ENCODE results near the gene ADPRH. TPM values are rescaled to one million over a fixed set of nuclear protein-coding genes. Genes with fewer than 3 reads are reported as not detected.

Gene ADPRH
- total and polyA plus RNA-seq, 2 of the 4 experiments (the other 2 are of a cell fraction) = under 0.01 to 0.12 TPM

DNA sequence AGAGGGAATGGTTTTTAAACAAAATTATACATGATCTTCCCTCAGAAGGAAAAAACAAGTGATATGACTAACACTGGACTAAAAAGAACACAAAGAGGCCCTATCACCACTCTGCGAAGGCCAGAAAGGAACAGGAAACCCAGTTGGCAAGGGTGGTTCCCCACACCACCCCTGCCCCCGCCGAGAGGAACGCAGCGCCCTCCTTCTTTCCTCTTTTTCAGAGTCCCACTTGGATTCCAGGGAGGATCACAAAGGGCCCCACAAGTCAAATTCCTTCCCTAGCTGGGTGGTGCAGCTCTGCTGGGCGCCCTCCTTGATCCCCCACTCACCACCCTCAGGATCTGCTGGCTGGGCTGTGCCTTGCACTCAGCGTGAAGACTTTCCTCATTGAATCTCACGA is 48.2 kb downstream of the ADPRH start:
- Histone ChIP-seq H2BK15ac (ENCODE audit: low read depth, low read length) (no peak overlapping the region), H3K18ac (ENCODE audit: low read depth, low read length) (no peak overlapping the region), H2AK9ac (replicated peaks; ENCODE audit: low read depth, low read length, poor library complexity) (no peak overlapping the region), H3K4me1 (ENCODE audit: control insufficient read depth, insufficient read depth, low read length) (peaks cover 10% of the 10 kb centered on the region), H3K79me1 (ENCODE audit: low read depth in 1 of 2, low read length in 2 of 2) (no peaks in the 10 kb centered on the region), H4K91ac (ENCODE audit: insufficient read depth, low read depth, low read length) (no peak overlapping the region), H4K20me1 (ENCODE audit: insufficient read depth, low read length) (no peaks in the 10 kb centered on the region), H3K36me3 (ENCODE audit: control insufficient read depth, insufficient read depth, low read length) (no peaks in the 10 kb centered on the region), H2AFZ (replicated peaks; ENCODE audit: low read length, poor library complexity) (no peak overlapping the region), H3K4me2 (ENCODE audit: low read depth, low read length) (no peak overlapping the region), H3K4me3 (ENCODE audit: insufficient read depth, low read depth, low read length) (no peak overlapping the region), H2AK5ac (ENCODE audit: low read depth, low read length) (no peak overlapping the region), H2BK20ac (ENCODE audit: low read depth, low read length) (no peak overlapping the region), H3K27me3 (ENCODE audit: control insufficient read depth, insufficient read depth, low read length) (peaks cover 4% of the 10 kb centered on the region; the same call in 1 of the 2 replicates), H3K27ac (ENCODE audit: insufficient read depth, low read length) (no peak overlapping the region), H3K14ac (replicated peaks; ENCODE audit: low read depth, low read length) (no peak overlapping the region), H3K9me3 (ENCODE audit: control insufficient read depth, insufficient read depth, low read length) (no peaks in the 10 kb centered on the region; the same call in 1 of the 2 replicates), H3K4ac (ENCODE audit: low read depth, low read length) (no peak overlapping the region), H3K9ac (ENCODE audit: low read depth, low read length) (no peak overlapping the region), H2BK120ac (ENCODE audit: low read depth, low read length) (no peak overlapping the region), H2BK5ac (ENCODE audit: low read depth, low read length, poor library complexity, severe bottlenecking) (no peak overlapping the region), H3K9me1 (ENCODE audit: insufficient read depth, low read length) (no peaks in the 10 kb centered on the region; the same call in 1 of the 2 replicates), H4K5ac (ENCODE audit: low read depth, low read length) (no peak overlapping the region), H3K23ac (ENCODE audit: low read depth, low read length) (no peak overlapping the region), H3K56ac (ENCODE audit: extremely low read depth, insufficient read depth, low read length) (no peak overlapping the region), H4K8ac (ENCODE audit: low read depth in 2 of 2, low read length in 2 of 2) (no peak overlapping the region)
- dilution Hi-C loops (cut with HindIII; ENCODE audit: low sequenced_read_pairs, unreplicated experiment) = no loop called here
- no peak for TF ChIP-seq NFE2L2 (IDR thresholded peaks at IDR 0.05; ENCODE audit: low read depth, low read length)
- 67% methylated on average over 3 of the region's 8 CpGs; no CpG with 5 or more reads in 1 of the 2 experiments for WGBS, 2 experiments (ENCODE audit: extremely low coverage in 2 of 2, insufficient read length in 1 of 2)
- in situ Hi-C loops (cut with MboI; ENCODE audit: low sequenced_read_pairs) = no loop called here
- DNase-seq (no peak), ATAC-seq (ENCODE audit: low read depth) (no peak)
- intact Hi-C loops (cut with micrococcal nuclease) = no loop called here
- ChIA-PET CTCF (no interaction called here), POLR2A (ENCODE audit: unreplicated experiment) (no interaction called here)
- no TSS peak for BruUV-seq (replicated peaks)
